Vagina (tissue), 2 donors: ENCODE measurements around the gene BTC. TPM values are rescaled to one million over a fixed set of nuclear protein-coding genes. Genes with fewer than 3 reads are reported as not detected.

Experiments used
- DNase-seq, 2 donors: peaks; one replicate each; pipeline ENCODE4 v3.0.0-alpha.2; 2017; ENCODE audit errors: extremely low spot score in 2 of 2
- H3K27ac ChIP-seq: fragments of 200-600 bp; sonication (generic); one replicate; pipeline ENCODE4 v1.5.1; 2019
- H3K27me3 ChIP-seq: fragments of 200-600 bp; sonication (generic); one replicate; pipeline ENCODE4 v1.5.1; 2019
- H3K36me3 ChIP-seq, 2 donors: fragments of 200-600 bp; sonication (generic); one replicate each; pipeline ENCODE4 v1.5.1; 2017 to 2019
- H3K4me1 ChIP-seq: fragments of 200-600 bp; sonication (generic); one replicate; pipeline ENCODE4 v1.5.1; 2019
- H3K4me3 ChIP-seq, 2 donors: fragments of 200-600 bp; sonication (generic); 1 replicate in 1 of 2; 2 replicates in 1 of 2; pipeline ENCODE4 v1.5.1; 2016 to 2019
- H3K9me3 ChIP-seq: fragments of 200-600 bp; sonication (generic); one replicate; pipeline ENCODE4 v1.5.1; 2019
- CTCF ChIP-seq, 3 experiments: fragments of 450-650 bp in 2 of 3; fragments of 200-600 bp in 1 of 3; sonication (generic) in 1 of 3; IDR thresholded peaks; one replicate each; pipeline ENCODE4 v1.5.1; 2017 to 2019; ENCODE audit warnings: antibody characterized with exemption in 3 of 3, mild to moderate bottlenecking in 2 of 3, moderate library complexity in 2 of 3
- POLR2A ChIP-seq, 2 donors: fragments of 450-650 bp; IDR thresholded peaks; one replicate each; pipeline ENCODE4 v1.6.1; 2017; ENCODE audit warnings: antibody characterized with exemption in 2 of 2, mild to moderate bottlenecking in 2 of 2, moderate library complexity in 2 of 2
- POLR2AphosphoS5 ChIP-seq, 2 donors: sonication (generic); formaldehyde crosslinking; IDR thresholded peaks; one replicate each; pipeline ENCODE4 v1.9.0; 2017; ENCODE audit warnings: antibody characterized with exemption in 2 of 2, mild to moderate bottlenecking in 2 of 2, low read depth in 1 of 2; ENCODE audit not compliant: insufficient read depth in 1 of 2
- intact Hi-C: fragments of 100-400 bp; cut with DNase I; formaldehyde crosslinking; loops from one replicate; pipeline ENCODE4 v1.15.1; 2023
- total RNA-seq: library from RNA; depleted of rRNA; stranded (reverse); fragments of >200 nt; gene quantifications from one replicate; pipeline ENCODE4 v1.2.3, GENCODE V29; 2016

BTC gene
- total RNA-seq, 1 donor from 2014 or later: 0.74 TPM

DNA sequence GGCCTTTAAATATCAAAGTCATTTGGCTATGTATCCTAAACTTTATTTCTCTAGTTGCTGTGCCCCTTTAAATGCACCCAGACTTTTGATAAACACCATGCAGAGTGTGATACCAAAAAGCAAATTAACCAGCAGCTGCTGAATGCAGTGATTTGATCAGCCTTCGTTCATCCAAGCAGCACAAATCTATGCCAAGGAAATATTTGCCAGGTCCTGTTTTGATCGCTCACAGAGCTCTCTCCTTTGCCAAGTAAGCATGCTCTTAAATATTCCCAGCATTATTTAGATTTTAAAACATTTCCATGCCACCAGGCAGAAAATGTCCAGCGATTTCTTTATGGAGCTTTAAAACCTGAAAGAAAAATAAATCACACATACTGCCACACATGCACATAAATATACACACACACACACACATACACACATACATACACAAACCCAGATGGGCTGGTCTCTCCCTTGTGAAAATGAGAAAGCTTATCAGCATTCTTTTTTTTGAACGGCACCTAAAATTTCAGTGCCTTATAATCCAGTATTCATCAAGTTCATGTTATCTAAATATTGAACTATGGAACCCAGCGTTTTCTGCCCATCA lies 35.7 kb downstream of the BTC start:
- Histone ChIP-seq H3K27ac (no peak overlapping the region), H3K27me3 (no peaks in the 10 kb centered on the region), H3K36me3 (no peaks in the 10 kb centered on the region), H3K9me3 (no peaks in the 10 kb centered on the region), H3K4me3 (no peak overlapping the region), H3K4me1 (no peaks in the 10 kb centered on the region)
- TF ChIP-seq POLR2A (IDR thresholded peaks at IDR 0.05): no peak
- no peak for TF ChIP-seq POLR2AphosphoS5 (IDR thresholded peaks at IDR 0.05; ENCODE audit: insufficient read depth in 1 of 2, low read depth in 1 of 2)
- no peak for TF ChIP-seq CTCF (IDR thresholded peaks at IDR 0.05)
- intact Hi-C loops: no loop called here
- DNase-seq: no peak

DNA sequence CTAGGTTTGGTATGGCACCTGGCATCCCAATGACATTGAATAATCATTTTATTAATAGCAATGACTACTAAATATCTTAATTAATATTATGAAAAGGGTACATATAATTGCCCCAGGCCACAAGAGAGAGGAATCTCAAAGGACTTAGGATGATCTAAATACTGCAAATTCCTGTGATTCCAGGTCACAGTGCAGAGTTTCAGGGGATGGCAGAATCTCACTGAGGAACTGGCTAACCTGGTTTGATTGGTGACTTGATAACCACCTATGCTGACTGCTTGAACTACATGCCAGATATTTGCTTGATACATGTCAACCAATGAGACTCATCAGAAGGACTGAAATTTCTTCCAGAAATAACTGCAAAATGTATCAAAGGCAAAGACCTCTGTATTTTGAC lies 37.2 kb downstream of the BTC start:
- no peaks in the 10 kb centered on the region for H3K4me1 ChIP-seq
- no peak for DNase-seq
- no peaks in the 10 kb centered on the region for H3K9me3 ChIP-seq
- H3K27ac ChIP-seq: no peak overlapping the region
- no peak overlapping the region for H3K4me3 ChIP-seq
- intact Hi-C loops: no loop called here
- no peaks in the 10 kb centered on the region for H3K27me3 ChIP-seq
- TF ChIP-seq CTCF (IDR thresholded peaks at IDR 0.05): no peak
- no peak for TF ChIP-seq POLR2A (IDR thresholded peaks at IDR 0.05)
- TF ChIP-seq POLR2AphosphoS5 (IDR thresholded peaks at IDR 0.05; ENCODE audit: insufficient read depth in 1 of 2, low read depth in 1 of 2): no peak
- no peaks in the 10 kb centered on the region for H3K36me3 ChIP-seq

DNA sequence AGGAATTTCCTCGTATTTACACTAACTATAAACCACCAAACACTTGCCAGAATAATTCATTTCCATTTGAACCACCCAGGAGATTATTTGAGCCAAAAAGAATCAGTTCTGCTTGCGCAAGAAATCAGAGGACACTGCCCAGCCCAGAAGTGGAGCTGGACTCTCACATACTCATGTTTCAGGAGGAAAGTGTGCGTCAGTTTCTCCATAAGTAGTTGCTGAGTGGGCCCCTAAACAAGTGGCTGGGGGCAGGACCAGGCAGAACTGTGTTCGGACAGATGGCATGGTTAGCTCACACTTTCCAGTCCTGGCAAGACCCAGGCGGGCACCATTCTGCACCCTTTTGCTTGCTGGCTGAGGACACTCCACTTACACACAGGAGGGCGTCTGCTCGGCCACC lies 38.8 kb downstream of the BTC start:
- DNase-seq: no peak
- no peaks in the 10 kb centered on the region for H3K9me3 ChIP-seq
- TF ChIP-seq POLR2A (IDR thresholded peaks at IDR 0.05) (no peak), CTCF (IDR thresholded peaks at IDR 0.05) (no peak), POLR2AphosphoS5 (IDR thresholded peaks at IDR 0.05; ENCODE audit: insufficient read depth in 1 of 2, low read depth in 1 of 2) (no peak)
- no peaks in the 10 kb centered on the region for H3K27me3 ChIP-seq
- H3K36me3 ChIP-seq: no peaks in the 10 kb centered on the region
- intact Hi-C loops: no loop called here
- H3K4me3 ChIP-seq: no peak overlapping the region
- H3K27ac ChIP-seq: no peak overlapping the region
- no peaks in the 10 kb centered on the region for H3K4me1 ChIP-seq

GRCh38 chr4:74754218-74754617 lies 40.1 kb downstream of the BTC start:
- H3K4me1 ChIP-seq: no peaks in the 10 kb centered on the region
- no peak for TF ChIP-seq POLR2A (IDR thresholded peaks at IDR 0.05)
- TF ChIP-seq POLR2AphosphoS5 (IDR thresholded peaks at IDR 0.05; ENCODE audit: insufficient read depth in 1 of 2, low read depth in 1 of 2): no peak
- no peak for TF ChIP-seq CTCF (IDR thresholded peaks at IDR 0.05)
- no peaks in the 10 kb centered on the region for H3K36me3 ChIP-seq
- DNase-seq: no peak
- H3K9me3 ChIP-seq: no peaks in the 10 kb centered on the region
- intact Hi-C loops: no loop called here
- no peak overlapping the region for H3K27ac ChIP-seq
- H3K27me3 ChIP-seq: no peaks in the 10 kb centered on the region
- no peak overlapping the region for H3K4me3 ChIP-seq

DNA sequence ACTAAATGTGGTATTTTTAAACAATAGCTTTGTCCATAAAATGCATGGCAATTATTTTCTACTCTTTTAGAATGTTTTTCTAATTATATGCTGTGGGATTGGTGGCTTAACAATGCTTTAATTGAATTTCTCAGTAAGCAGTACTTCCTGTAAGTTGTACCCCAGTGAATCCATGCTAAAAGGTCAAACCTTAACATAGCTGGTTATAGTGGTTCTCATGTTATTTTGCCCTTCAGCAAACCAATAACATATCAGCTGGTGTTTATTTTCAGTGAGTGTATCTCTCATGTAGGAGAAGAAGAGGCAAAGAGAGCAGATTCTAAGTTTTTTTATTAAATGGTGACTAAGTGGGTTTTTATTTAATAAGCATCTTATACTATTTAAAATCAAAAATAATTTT lies 41.5 kb downstream of the BTC start:
- no peak for TF ChIP-seq POLR2A (IDR thresholded peaks at IDR 0.05)
- TF ChIP-seq POLR2AphosphoS5 (IDR thresholded peaks at IDR 0.05; ENCODE audit: insufficient read depth in 1 of 2, low read depth in 1 of 2): no peak
- TF ChIP-seq CTCF (IDR thresholded peaks at IDR 0.05): no peak
- H3K9me3 ChIP-seq: no peaks in the 10 kb centered on the region
- intact Hi-C loops: no loop called here

More for the DNA sequence above, 41.5 kb downstream of the BTC start:
- no peaks in the 10 kb centered on the region for H3K36me3 ChIP-seq
- DNase-seq: no peak
- H3K4me3 ChIP-seq: no peak overlapping the region
- no peaks in the 10 kb centered on the region for H3K27me3 ChIP-seq
- H3K4me1 ChIP-seq: no peaks in the 10 kb centered on the region
- no peak overlapping the region for H3K27ac ChIP-seq
